ENCODE data around the gene GALT.

The GALT gene

DNA sequence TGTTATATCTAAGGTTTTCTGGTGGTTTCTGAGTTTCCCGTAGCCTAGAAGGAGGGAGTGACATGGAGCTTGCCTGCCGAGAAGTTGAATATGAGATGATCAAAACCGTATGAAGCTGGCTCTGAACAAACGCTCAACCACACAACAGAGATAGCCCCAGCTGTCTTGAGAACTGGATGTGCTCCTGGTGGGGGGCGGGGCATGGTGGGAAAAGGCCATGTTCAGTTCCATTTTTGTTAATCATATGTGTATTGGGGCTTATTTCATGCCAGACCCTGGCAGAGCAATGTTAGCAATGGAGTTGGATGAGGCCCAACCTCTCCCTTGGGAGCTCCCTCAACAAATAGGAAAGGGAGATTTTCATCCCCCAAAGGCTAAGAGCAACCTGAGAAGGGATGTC is 39.8 kb downstream of the GALT start:
- ATAC-seq: no peak

- no peak for ATAC-seq
These were observed 40.3 kb downstream of the GALT start for GRCh38 chr9:34686732-34687131.

DNA sequence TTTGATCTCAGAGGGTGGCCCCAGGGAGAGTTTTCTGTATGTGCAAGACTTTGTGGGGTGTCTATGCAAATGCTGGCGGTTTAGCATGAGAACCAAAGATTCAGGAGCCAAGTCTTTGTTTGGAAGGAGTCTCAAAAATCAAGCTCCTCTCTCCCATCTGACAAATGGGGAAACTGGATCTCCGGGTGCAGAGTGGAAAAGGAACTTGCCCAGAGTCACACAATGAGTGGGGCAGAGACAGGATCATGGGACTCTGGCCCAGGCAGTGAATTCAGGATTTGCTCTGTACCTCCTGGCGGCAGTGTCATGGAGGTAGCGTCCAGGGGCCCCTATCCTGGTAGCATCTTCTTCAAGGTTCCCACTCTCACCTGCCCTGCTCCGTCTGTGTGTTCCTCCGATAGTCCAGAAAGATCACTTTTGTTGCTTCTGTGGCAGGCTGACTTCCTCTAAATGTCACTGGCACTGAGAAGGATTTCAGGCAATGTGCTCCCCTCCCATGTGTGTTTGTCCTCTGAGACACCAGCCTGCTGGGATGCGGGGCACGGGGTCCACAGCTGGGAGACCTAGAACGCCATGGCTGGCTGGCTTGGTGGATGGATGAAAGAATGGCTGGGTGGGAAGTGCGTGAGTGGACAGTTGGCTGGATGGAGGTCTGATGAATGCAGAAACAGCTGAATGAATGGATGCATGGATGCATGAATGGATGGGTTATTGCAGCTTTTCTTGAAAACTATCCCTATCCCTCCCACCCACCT is 41.0 kb downstream of the GALT start:
- no peak for ATAC-seq

GRCh38 chr9:34688329-34689115 is 42.0 kb downstream of the GALT start:
- ATAC-seq: no peak

- ATAC-seq: no peak
These were observed 42.6 kb downstream of the GALT start for GRCh38 chr9:34689116-34689470.

GRCh38 chr9:34689512-34689911 is 43.0 kb downstream of the GALT start:
- no peak for ATAC-seq

DNA sequence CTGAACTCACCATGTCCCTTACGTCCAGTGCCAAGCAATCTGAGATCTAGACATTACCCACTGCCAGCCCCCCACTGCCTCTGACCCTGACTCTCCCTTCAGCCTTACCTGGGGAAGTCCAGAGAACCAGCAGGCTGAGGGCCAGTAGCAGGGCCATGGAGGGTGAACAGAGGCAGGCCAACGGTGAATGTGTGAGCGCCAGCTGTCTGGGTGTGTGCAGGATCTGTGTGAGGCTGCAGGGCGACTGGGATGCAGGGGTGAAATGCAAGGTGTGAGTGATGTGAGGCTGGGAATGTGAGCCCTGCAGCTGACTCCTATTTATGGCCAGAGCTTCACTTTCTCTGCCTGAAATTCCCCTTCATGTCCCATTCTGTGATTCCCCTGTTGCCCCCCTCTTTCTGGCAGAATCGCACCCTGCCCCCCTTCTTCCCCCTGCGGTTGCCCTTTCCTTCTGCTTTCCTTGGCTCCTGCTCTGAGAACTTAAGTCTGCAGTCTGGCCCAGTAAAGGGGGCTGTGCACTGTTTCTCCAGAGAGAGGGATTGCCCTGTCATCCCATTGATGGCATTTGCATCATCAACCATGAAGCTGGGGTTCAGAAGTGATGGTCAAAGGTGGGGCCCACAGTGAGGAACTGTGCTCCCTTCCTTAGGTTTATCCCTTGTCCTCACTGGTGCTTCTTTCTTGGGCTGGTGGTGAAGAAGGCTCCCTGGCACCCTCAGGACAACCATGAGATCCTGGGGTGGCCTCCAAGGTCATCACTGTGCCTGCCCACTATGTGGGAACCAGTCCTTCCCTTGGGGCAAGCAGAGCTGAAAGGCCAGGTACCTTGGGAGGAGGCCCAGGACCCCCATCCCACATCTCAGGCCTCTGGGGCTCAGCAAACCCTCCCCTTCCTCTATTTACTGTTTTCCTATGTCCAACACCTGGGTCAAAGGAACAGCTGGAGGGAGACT is 44.8 kb downstream of the GALT start, which contains the start of gene CCL19:
TSS of gene CCL19 (minus strand) at position 294 of the 953 bp plus-strand sequence. CDS start at position 157, 137 bp downstream.
- no peak for ATAC-seq

DNA sequence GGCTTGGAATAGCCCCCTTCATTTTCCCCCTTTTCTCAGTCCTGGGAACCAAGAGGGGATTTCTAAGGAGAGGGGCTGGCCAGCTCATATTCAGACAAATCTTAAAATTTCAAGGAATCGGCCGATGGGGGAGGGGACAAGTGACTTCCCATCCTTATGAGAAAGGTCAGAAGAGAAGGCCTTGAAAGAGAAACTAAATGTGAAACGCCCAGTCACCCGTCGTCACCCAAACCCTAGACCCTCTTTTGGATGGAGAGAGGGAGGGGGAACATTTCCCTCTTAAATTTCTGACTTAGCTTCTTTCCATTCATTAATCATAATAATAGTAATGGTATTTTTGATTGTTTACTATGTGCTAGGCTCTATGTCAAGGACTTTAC is 45.5 kb downstream of the GALT start:
- no peak for ATAC-seq

DNA sequence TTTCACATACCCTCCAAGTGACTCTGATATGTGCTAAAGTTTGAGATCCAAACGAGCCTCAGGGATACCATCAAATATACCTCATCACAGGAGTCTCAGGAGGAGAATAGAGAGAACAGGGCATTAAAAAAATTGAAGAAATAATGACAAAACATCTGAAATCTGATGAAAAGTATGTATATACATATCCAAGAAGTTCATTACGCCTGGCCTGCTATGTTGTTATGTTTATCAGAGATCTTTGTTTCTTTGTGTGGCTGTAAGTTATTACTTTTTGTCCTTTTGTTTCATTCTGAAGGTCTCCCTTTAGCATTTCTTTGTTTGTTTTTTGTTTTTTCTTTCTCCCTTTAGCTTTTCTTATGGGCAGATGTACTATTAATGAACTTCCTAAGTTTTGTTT is 47.1 kb downstream of the GALT start:
- no peak for ATAC-seq

GRCh38 chr9:34694811-34695210 is 48.3 kb downstream of the GALT start:
- no peak for ATAC-seq
